Right atrium auricular region (tissue), 2 donors: Measurements from ENCODE around the gene TK2. TPM values are rescaled to one million over a fixed set of nuclear protein-coding genes. Genes with fewer than 3 reads are reported as not detected.

Experiments
- DNase-seq: peaks from one replicate; pipeline ENCODE4 v3.0.0-alpha.2; 2019; ENCODE audit warnings: low spot score
- H3K27ac ChIP-seq, 2 donors: fragments of 200-600 bp; sonication (generic); 1 replicate in 1 of 2; 2 replicates in 1 of 2; pipeline ENCODE4 v1.5.1; 2016 to 2019
- H3K27me3 ChIP-seq, 2 donors: fragments of 200-600 bp; sonication (generic); one replicate each; pipeline versions ENCODE4 v1.5.1 to v1.6.0; 2017 to 2019
- H3K36me3 ChIP-seq: fragments of 200-600 bp; sonication (generic); one replicate; pipeline ENCODE4 v1.5.1; 2016
- H3K4me1 ChIP-seq, 2 donors: fragments of 200-600 bp; sonication (generic); one replicate each; pipeline versions ENCODE4 v1.5.1 to v1.6.0; 2017 to 2019
- H3K4me3 ChIP-seq, 2 donors: fragments of 200-600 bp; sonication (generic); 1 replicate in 1 of 2; 2 replicates in 1 of 2; pipeline ENCODE4 v1.5.1; 2017 to 2019; ENCODE audit warnings: mild to moderate bottlenecking in 1 of 2, moderate library complexity in 1 of 2
- H3K9me3 ChIP-seq, 2 donors: fragments of 200-600 bp; sonication (generic); one replicate each; pipeline ENCODE4 v1.5.1; 2019
- CTCF ChIP-seq, 2 donors: fragments of 200-600 bp; sonication (generic); IDR thresholded peaks; one replicate each; pipeline ENCODE4 v1.5.1; 2019; ENCODE audit warnings: antibody characterized with exemption in 2 of 2
- total RNA-seq, 2 donors: library from RNA; depleted of rRNA; stranded (reverse); fragments of >200 nt; gene quantifications; one replicate each; pipeline ENCODE4 v1.1.0, GENCODE V29; 2016

Gene TK2
- total RNA-seq, 2 donors from 2014 or later: 20.7 to 24.5 TPM

GRCh38 chr16:66513111-66513723 is 36.7 kb downstream of the TK2 start:
- H3K36me3 ChIP-seq: no peaks in the 10 kb centered on the region
- H3K9me3 ChIP-seq: no peaks in the 10 kb centered on the region

GRCh38 chr16:66512272-66513110 is 37.4 kb downstream of the TK2 start:
- no peaks in the 10 kb centered on the region for H3K9me3 ChIP-seq
- peaks cover 0 to 58% of the 10 kb centered on the region in 2 donors for H3K4me1 ChIP-seq
- no peak overlapping the region for H3K4me3 ChIP-seq
- no peaks in the 10 kb centered on the region for H3K36me3 ChIP-seq
- TF ChIP-seq CTCF (IDR thresholded peaks at IDR 0.05): no peak
- no peaks in the 10 kb centered on the region for H3K27me3 ChIP-seq
- H3K27ac ChIP-seq: peak overlapping the region; percentile 50 to 78
- no peak for DNase-seq

More at GRCh38 chr16:66513111-66513723, 36.7 kb downstream of the TK2 start:
- Histone ChIP-seq H3K4me3 (no peak overlapping the region), H3K27me3 (no peaks in the 10 kb centered on the region), H3K27ac (peak overlapping the region; percentile 50 to 78), H3K4me1 (peaks cover 0 to 64% of the 10 kb centered on the region in 2 donors)
- no peak for TF ChIP-seq CTCF (IDR thresholded peaks at IDR 0.05)
- no peak for DNase-seq

- Histone ChIP-seq H3K4me3 (no peak overlapping the region), H3K27me3 (no peaks in the 10 kb centered on the region), H3K27ac (peak overlapping the region; percentile 50 to 78), H3K4me1 (peaks cover 0 to 51% of the 10 kb centered on the region in 2 donors), H3K9me3 (no peaks in the 10 kb centered on the region), H3K36me3 (no peaks in the 10 kb centered on the region)
- peak in 1 of 2 donors; percentile 22 for TF ChIP-seq CTCF (IDR thresholded peaks at IDR 0.05)
- no peak for DNase-seq
Measured at GRCh38 chr16:66511602-66512271, 38.2 kb downstream of the TK2 start.

GRCh38 chr16:66510711-66511601 is 39.0 kb downstream of the TK2 start:
- DNase-seq: no peak
- H3K27me3 ChIP-seq: no peaks in the 10 kb centered on the region
- no peaks in the 10 kb centered on the region for H3K9me3 ChIP-seq
- peaks cover 0 to 44% of the 10 kb centered on the region in 2 donors for H3K4me1 ChIP-seq
- H3K27ac ChIP-seq: peak overlapping the region; percentile 50 to 78
- no peak overlapping the region for H3K4me3 ChIP-seq
- no peak for TF ChIP-seq CTCF (IDR thresholded peaks at IDR 0.05)
- no peaks in the 10 kb centered on the region for H3K36me3 ChIP-seq

GRCh38 chr16:66510298-66510697 is 39.6 kb downstream of the TK2 start:
- Histone ChIP-seq H3K27me3 (no peaks in the 10 kb centered on the region), H3K4me3 (no peak overlapping the region), H3K9me3 (no peaks in the 10 kb centered on the region), H3K36me3 (no peaks in the 10 kb centered on the region), H3K27ac (peak overlapping the region; percentile 2 to 50), H3K4me1 (peaks cover 0 to 37% of the 10 kb centered on the region in 2 donors)
- TF ChIP-seq CTCF (IDR thresholded peaks at IDR 0.05): no peak
- no peak for DNase-seq
